ENCODE results near the gene CEPT1. TPM values are rescaled to one million over a fixed set of nuclear protein-coding genes. Genes with fewer than 3 reads are reported as not detected.

The CEPT1 gene
- total and polyA plus RNA-seq, 2 of the 13 experiments (the other 11 are each of a cell fraction or from before 2014, with no cell fraction given): 35.7 to 48.2 TPM

DNA sequence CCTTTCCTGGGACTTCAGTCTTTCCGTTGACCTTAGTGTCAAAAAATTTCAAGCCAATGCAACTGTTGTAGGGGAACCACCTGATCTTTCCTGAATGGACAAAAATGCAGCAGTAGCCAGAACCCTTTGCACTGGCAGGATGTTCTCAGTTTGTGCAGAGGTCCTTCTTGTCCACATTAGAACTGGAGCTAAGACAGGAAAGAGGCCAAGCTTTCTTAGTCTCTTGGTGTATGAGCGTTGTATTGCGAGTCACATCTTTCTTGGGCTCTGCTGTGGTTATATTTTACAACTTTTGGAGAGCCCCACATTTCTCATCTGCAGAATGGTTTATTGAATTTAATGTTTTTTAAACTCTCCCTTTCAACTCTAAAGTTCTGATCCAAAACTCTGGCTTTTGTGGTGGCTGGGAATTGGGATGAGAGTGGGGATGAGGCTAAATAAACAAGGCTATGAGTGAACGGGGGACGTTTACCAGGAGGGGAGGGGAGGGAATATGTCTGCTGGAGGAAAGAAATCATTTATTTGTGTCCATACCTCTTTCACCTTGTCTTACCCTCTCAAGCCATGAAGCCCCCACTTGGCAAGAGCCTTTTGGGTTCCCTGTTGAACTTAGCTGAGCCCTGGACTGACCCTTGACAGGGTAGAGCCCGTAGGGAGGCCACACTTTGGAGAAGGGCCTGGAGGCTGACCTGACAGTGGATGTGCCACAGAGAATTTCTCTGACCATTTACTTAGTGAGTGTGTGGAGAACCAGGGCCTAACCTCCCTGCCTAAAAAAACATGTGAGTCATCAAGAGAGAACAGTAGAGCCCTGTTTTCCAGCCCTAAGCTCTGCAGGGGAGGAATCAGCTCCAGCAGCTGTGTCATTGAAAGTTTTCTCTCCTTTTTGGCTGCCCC is 88.1 kb downstream of the CEPT1 start (continued):
- TF ChIP-seq, protein P1, sequence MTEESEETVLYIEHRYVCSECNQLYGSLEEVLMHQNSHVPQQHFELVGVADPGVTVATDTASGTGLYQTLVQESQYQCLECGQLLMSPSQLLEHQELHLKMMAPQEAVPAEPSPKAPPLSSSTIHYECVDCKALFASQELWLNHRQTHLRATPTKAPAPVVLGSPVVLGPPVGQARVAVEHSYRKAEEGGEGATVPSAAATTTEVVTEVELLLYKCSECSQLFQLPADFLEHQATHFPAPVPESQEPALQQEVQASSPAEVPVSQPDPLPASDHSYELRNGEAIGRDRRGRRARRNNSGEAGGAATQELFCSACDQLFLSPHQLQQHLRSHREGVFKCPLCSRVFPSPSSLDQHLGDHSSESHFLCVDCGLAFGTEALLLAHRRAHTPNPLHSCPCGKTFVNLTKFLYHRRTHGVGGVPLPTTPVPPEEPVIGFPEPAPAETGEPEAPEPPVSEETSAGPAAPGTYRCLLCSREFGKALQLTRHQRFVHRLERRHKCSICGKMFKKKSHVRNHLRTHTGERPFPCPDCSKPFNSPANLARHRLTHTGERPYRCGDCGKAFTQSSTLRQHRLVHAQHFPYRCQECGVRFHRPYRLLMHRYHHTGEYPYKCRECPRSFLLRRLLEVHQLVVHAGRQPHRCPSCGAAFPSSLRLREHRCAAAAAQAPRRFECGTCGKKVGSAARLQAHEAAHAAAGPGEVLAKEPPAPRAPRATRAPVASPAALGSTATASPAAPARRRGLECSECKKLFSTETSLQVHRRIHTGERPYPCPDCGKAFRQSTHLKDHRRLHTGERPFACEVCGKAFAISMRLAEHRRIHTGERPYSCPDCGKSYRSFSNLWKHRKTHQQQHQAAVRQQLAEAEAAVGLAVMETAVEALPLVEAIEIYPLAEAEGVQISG (CRISPR knock-in tag; IDR thresholded peaks at IDR 0.05): peak; percentile 32; the same call in 1 of the 2 replicates
- peak; percentile 72 for TF ChIP-seq RARA (CRISPR knock-in tag; IDR thresholded peaks at IDR 0.05)
- TF ChIP-seq NR2F2 (IDR thresholded peaks at IDR 0.05; ENCODE audit: borderline replicate concordance, low read depth): peak; percentile 37; the same call in 1 of the 2 replicates
- 0 out of 2 replicates have a peak, but pooled peaks have one; percentile 36 for TF ChIP-seq ZNF792 (CRISPR knock-in tag; IDR thresholded peaks at IDR 0.05)
- peak; percentile 4; the same call in 1 of the 2 replicates for TF ChIP-seq FOXK1 (CRISPR knock-in tag; IDR thresholded peaks at IDR 0.05; ENCODE audit: borderline replicate concordance, low read depth)
- peak; percentile 71 for TF ChIP-seq ZFX (CRISPR knock-in tag; IDR thresholded peaks at IDR 0.05; ENCODE audit: low read depth)
- no peak; the same call in 1 of the 2 replicates for TF ChIP-seq ZNF33A (CRISPR knock-in tag; IDR thresholded peaks at IDR 0.05; ENCODE audit: borderline replicate concordance)
- TF ChIP-seq FOXM1 (CRISPR knock-in tag; IDR thresholded peaks at IDR 0.05): no peak
- TF ChIP-seq EP300 (IDR thresholded peaks at IDR 0.05; ENCODE audit: low read depth in 2 of 2, low read length in 2 of 2): peak in 1 of 2 experiments; percentile 70; a peak in 2 of 4 replicates
- peak; percentile 57; the same call in 1 of the 2 replicates for TF ChIP-seq EP300 (CRISPR knock-in tag; IDR thresholded peaks at IDR 0.05; ENCODE audit: borderline replicate concordance)
- TF ChIP-seq SOX6 (IDR thresholded peaks at IDR 0.05): no peak
- TF ChIP-seq SOX6 (CRISPR knock-in tag; IDR thresholded peaks at IDR 0.05): peak; percentile 73
- TF ChIP-seq ZNF292 (CRISPR knock-in tag; IDR thresholded peaks at IDR 0.05; ENCODE audit: borderline replicate concordance, low read depth): peak; percentile 65; the same call in 1 of the 2 replicates
- TF ChIP-seq MED1 (CRISPR knock-in tag; IDR thresholded peaks at IDR 0.05): peak; percentile 68
- TF ChIP-seq, protein P2, sequence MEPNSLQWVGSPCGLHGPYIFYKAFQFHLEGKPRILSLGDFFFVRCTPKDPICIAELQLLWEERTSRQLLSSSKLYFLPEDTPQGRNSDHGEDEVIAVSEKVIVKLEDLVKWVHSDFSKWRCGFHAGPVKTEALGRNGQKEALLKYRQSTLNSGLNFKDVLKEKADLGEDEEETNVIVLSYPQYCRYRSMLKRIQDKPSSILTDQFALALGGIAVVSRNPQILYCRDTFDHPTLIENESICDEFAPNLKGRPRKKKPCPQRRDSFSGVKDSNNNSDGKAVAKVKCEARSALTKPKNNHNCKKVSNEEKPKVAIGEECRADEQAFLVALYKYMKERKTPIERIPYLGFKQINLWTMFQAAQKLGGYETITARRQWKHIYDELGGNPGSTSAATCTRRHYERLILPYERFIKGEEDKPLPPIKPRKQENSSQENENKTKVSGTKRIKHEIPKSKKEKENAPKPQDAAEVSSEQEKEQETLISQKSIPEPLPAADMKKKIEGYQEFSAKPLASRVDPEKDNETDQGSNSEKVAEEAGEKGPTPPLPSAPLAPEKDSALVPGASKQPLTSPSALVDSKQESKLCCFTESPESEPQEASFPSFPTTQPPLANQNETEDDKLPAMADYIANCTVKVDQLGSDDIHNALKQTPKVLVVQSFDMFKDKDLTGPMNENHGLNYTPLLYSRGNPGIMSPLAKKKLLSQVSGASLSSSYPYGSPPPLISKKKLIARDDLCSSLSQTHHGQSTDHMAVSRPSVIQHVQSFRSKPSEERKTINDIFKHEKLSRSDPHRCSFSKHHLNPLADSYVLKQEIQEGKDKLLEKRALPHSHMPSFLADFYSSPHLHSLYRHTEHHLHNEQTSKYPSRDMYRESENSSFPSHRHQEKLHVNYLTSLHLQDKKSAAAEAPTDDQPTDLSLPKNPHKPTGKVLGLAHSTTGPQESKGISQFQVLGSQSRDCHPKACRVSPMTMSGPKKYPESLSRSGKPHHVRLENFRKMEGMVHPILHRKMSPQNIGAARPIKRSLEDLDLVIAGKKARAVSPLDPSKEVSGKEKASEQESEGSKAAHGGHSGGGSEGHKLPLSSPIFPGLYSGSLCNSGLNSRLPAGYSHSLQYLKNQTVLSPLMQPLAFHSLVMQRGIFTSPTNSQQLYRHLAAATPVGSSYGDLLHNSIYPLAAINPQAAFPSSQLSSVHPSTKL (CRISPR knock-in tag; IDR thresholded peaks at IDR 0.05): peak; percentile 82
- peak; percentile 31 for TF ChIP-seq HNRNPK (IDR thresholded peaks at IDR 0.05; ENCODE audit: low read depth, low read length, poor library complexity, severe bottlenecking)
- TF ChIP-seq NFIC (IDR thresholded peaks at IDR 0.05; ENCODE audit: low read length): 0 out of 2 replicates have a peak, but pooled peaks have one; percentile 41
- TF ChIP-seq MEIS2 (CRISPR knock-in tag; IDR thresholded peaks at IDR 0.05): 0 out of 2 replicates have a peak, but pooled peaks have one; percentile 51

Measured in HepG2 (cell line).